ENCODE measurements around the gene LY9. TPM values are rescaled to one million over a fixed set of nuclear protein-coding genes. Genes with fewer than 3 reads are reported as not detected.
A peak's percentile ranks its signal among the peaks of the same experiment; 100 is the strongest.

LY9 gene
- total RNA-seq, 4 donors from 2014 or later = 0.40 to 9.4 (median 1.8) TPM

DNA sequence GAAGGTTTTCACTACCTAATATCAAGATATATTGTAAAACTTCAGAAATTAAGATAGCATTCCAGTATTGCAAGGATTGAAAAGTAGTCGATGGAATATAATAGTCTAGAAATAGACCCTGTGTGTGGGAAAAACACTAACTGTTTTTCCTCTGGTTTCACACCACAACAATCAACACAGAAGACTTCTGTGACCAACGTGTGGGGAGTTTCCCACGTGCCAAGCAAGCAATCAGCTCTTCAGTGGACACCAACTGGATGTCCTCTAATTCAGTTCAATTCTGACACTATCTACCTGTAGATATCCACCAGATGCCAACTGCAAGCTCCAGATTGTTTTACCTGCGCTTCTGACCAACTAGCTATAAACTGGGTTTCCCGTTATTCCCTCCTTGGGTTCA, 54.6 kb downstream of the LY9 start:
- TF ChIP-seq POLR2AphosphoS5 (IDR thresholded peaks at IDR 0.05) = no peak
- no peak for TF ChIP-seq POLR2A (IDR thresholded peaks at IDR 0.05)
- TF ChIP-seq, protein P1, sequence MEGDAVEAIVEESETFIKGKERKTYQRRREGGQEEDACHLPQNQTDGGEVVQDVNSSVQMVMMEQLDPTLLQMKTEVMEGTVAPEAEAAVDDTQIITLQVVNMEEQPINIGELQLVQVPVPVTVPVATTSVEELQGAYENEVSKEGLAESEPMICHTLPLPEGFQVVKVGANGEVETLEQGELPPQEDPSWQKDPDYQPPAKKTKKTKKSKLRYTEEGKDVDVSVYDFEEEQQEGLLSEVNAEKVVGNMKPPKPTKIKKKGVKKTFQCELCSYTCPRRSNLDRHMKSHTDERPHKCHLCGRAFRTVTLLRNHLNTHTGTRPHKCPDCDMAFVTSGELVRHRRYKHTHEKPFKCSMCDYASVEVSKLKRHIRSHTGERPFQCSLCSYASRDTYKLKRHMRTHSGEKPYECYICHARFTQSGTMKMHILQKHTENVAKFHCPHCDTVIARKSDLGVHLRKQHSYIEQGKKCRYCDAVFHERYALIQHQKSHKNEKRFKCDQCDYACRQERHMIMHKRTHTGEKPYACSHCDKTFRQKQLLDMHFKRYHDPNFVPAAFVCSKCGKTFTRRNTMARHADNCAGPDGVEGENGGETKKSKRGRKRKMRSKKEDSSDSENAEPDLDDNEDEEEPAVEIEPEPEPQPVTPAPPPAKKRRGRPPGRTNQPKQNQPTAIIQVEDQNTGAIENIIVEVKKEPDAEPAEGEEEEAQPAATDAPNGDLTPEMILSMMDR (IDR thresholded peaks at IDR 0.05) = no peak
- TF ChIP-seq EP300 (IDR thresholded peaks at IDR 0.05; ENCODE audit: low read depth) = no peak
- H3K27ac ChIP-seq = peak overlapping the region in 2 of 4 donors; percentile 22 to 25
- in situ Hi-C loops (cut with MboI; ENCODE audit: low pct_ligation_motif_present in 1 of 4, low pct_unique_long_range_greater_than_20kb in 1 of 4, low sequenced_read_pairs in 3 of 4) (no loop called here), intact Hi-C loops (cut with DNase I; ENCODE audit: low total_unique reads) (no loop called here)
- no peaks in the 10 kb centered on the region for H3K27me3 ChIP-seq
- no peaks in the 10 kb centered on the region for H3K36me3 ChIP-seq
- no peaks in the 10 kb centered on the region for H3K9me3 ChIP-seq
- DNase-seq = no peak
- H3K4me3 ChIP-seq = no peak overlapping the region
- WGBS, 2 donors (ENCODE audit: low coverage in 1 of 2) = 73 to 90% methylated on average over 1 to 5 of the region's 5 CpGs
- peaks cover 0 to 10% (median 3%) of the 10 kb centered on the region in 4 donors for H3K4me1 ChIP-seq

- Histone ChIP-seq H3K36me3 (no peaks in the 10 kb centered on the region), H3K9me3 (no peaks in the 10 kb centered on the region), H3K4me3 (no peak overlapping the region), H3K27me3 (no peaks in the 10 kb centered on the region), H3K27ac (peak overlapping the region in 1 of 4 donors; percentile 25), H3K4me1 (peaks cover 0 to 10% (median 4%) of the 10 kb centered on the region in 4 donors)
- DNase-seq = peak; percentile 32
- in situ Hi-C loops (cut with MboI; ENCODE audit: low pct_ligation_motif_present in 1 of 4, low pct_unique_long_range_greater_than_20kb in 1 of 4, low sequenced_read_pairs in 3 of 4) = no loop called here
- intact Hi-C loops (cut with DNase I; ENCODE audit: low total_unique reads) = no loop called here
- no peak for TF ChIP-seq EP300 (IDR thresholded peaks at IDR 0.05; ENCODE audit: low read depth)
- TF ChIP-seq, protein P1 (IDR thresholded peaks at IDR 0.05) = no peak
- TF ChIP-seq POLR2AphosphoS5 (IDR thresholded peaks at IDR 0.05) = no peak
- no peak for TF ChIP-seq POLR2A (IDR thresholded peaks at IDR 0.05)
- WGBS, 2 donors (ENCODE audit: low coverage in 1 of 2) = 59 to 73% methylated on average over 7 to 8 of the region's 8 CpGs
These were observed 55.0 kb downstream of the LY9 start for GRCh38 chr1:160850993-160851392.

DNA sequence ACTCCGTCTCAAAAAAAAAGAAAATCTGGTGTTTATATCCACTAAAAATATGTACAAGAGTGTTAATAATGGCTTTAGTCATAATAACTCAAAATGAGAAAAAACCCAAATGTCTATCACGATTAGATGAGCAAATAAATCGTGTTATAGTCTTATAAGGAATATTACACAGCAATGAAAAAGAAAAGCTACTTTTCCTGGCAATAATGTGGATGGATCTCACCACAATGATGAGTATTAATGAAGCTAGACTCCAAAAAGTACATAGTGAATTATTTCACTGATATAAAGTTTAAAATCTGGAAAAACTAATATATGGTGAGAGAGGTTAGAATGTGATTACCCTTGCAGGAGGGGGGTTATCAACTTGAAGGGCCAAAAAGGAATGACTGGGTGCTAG, 57.0 kb downstream of the LY9 start:
- TF ChIP-seq POLR2AphosphoS5 (IDR thresholded peaks at IDR 0.05) = no peak
- Histone ChIP-seq H3K36me3 (no peaks in the 10 kb centered on the region), H3K27me3 (no peaks in the 10 kb centered on the region), H3K9me3 (no peaks in the 10 kb centered on the region), H3K4me1 (peaks cover 0 to 18% (median 8%) of the 10 kb centered on the region in 4 donors), H3K27ac (no peak overlapping the region), H3K4me3 (no peak overlapping the region)
- in situ Hi-C loops (cut with MboI; ENCODE audit: low pct_ligation_motif_present in 1 of 4, low pct_unique_long_range_greater_than_20kb in 1 of 4, low sequenced_read_pairs in 3 of 4) (no loop called here), intact Hi-C loops (cut with DNase I; ENCODE audit: low total_unique reads) (no loop called here)
- 88 to 95% methylated on average over 3 of the region's 3 CpGs for WGBS, 2 donors (ENCODE audit: low coverage in 1 of 2)
- DNase-seq = no peak

GRCh38 chr1:160853754-160854153, 57.8 kb downstream of the LY9 start:
- in situ Hi-C loops (cut with MboI; ENCODE audit: low pct_ligation_motif_present in 1 of 4, low pct_unique_long_range_greater_than_20kb in 1 of 4, low sequenced_read_pairs in 3 of 4) = no loop called here
- Histone ChIP-seq H3K27me3 (no peaks in the 10 kb centered on the region), H3K4me3 (no peak overlapping the region), H3K4me1 (peaks cover 0 to 24% (median 12%) of the 10 kb centered on the region in 4 donors), H3K9me3 (no peaks in the 10 kb centered on the region), H3K36me3 (no peaks in the 10 kb centered on the region), H3K27ac (no peak overlapping the region)
- TF ChIP-seq EP300 (IDR thresholded peaks at IDR 0.05; ENCODE audit: low read depth) (no peak), POLR2A (IDR thresholded peaks at IDR 0.05) (no peak), POLR2AphosphoS5 (IDR thresholded peaks at IDR 0.05) (no peak)
- TF ChIP-seq, protein P1 (IDR thresholded peaks at IDR 0.05) = no peak
- WGBS, 2 donors (ENCODE audit: low coverage in 1 of 2) = 85 to 89% methylated on average over 2 of the region's 2 CpGs
- intact Hi-C loops (cut with DNase I; ENCODE audit: low total_unique reads) = no loop called here
- DNase-seq = no peak
